Body of pancreas (tissue), 4 donors: Measurements from ENCODE around the gene POU2F2. TPM values are rescaled to one million over a fixed set of nuclear protein-coding genes. Genes with fewer than 3 reads are reported as not detected.

Experiments used
- ATAC-seq: fragments of 150-250 bp; one replicate; pipeline ENCODE4 v1.9.1; 2016
- DNase-seq, 4 donors: peaks; one replicate each; pipeline ENCODE4 v3.0.0-alpha.2; 2019
- H3K27ac ChIP-seq, 4 donors: fragments of 200-600 bp; sonication (generic); 1 replicate in 3 of 4; 2 replicates in 1 of 4; pipeline versions ENCODE4 v1.5.1 to v1.6.1; 2016 to 2019; ENCODE audit warnings: mild to moderate bottlenecking in 1 of 4, mixed read lengths in 1 of 4, moderate library complexity in 1 of 4
- H3K27me3 ChIP-seq, 2 donors: fragments of 200-600 bp; sonication (generic); one replicate each; pipeline ENCODE4 v1.6.0; 2016; ENCODE audit warnings: mild to moderate bottlenecking in 1 of 2
- H3K36me3 ChIP-seq, 2 donors: fragments of 200-600 bp; sonication (generic); replicated peaks in 1 of 2; 2 replicates each; pipeline ENCODE4 v1.5.1; 2016; ENCODE audit warnings: low read depth in 2 of 2; ENCODE audit not compliant: insufficient read depth in 1 of 2
- H3K4me1 ChIP-seq: fragments of 200-600 bp; sonication (generic); one replicate; pipeline ENCODE4 v1.6.0; 2016
- H3K4me3 ChIP-seq, 2 donors: fragments of 200-600 bp; sonication (generic); 1 replicate in 1 of 2; 2 replicates in 1 of 2; pipeline ENCODE4 v1.5.1; 2016 to 2019
- H3K9me3 ChIP-seq, 3 donors: fragments of 200-600 bp; sonication (generic); 1 replicate in 2 of 3; 2 replicates in 1 of 3; pipeline ENCODE4 v1.5.1; 2016
- CTCF ChIP-seq, 7 experiments: fragments of 450-650 bp in 4 of 7; fragments of 200-600 bp in 3 of 7; sonication (generic) in 3 of 7; IDR thresholded peaks; one replicate each; pipeline ENCODE4 v1.5.1; 2016 to 2019; ENCODE audit warnings: antibody characterized with exemption in 7 of 7
- POLR2A ChIP-seq, 3 donors: fragments of 450-650 bp; IDR thresholded peaks; one replicate each; pipeline ENCODE4 v1.6.1; 2016; ENCODE audit warnings: antibody characterized with exemption in 3 of 3, mild to moderate bottlenecking in 2 of 3
- WGBS, 2 donors: methylation state at CpG; one replicate each; pipeline ENCODE4 v1.1.5; 2017; 5-methylcytosine and 5-hydroxymethylcytosine counted together
- intact Hi-C: fragments of 100-400 bp; cut with DNase I; formaldehyde crosslinking; loops from one replicate; pipeline ENCODE4 v1.15.1; 2023
- total RNA-seq, 2 donors: library from RNA; depleted of rRNA; stranded (reverse); fragments of >200 nt; gene quantifications; one replicate each; pipeline ENCODE4 v1.1.0, GENCODE V29; 2016

POU2F2 gene
- total RNA-seq, 2 donors from 2014 or later = under 0.01 to 1.6 TPM

- H3K27ac ChIP-seq = no peak overlapping the region
- no peak overlapping the region for H3K4me3 ChIP-seq
- H3K4me1 ChIP-seq = peaks cover 2% of the 10 kb centered on the region
- H3K27me3 ChIP-seq = no peaks in the 10 kb centered on the region
- intact Hi-C loops = no loop called here
- WGBS, 2 donors = 36 to 88% methylated on average over 2 to 5 of the region's 5 CpGs
- DNase-seq = peak in 2 of 4 donors; percentile 36 to 53
- ATAC-seq = peak; percentile 27
- no peaks in the 10 kb centered on the region for H3K9me3 ChIP-seq
- TF ChIP-seq POLR2A (IDR thresholded peaks at IDR 0.05) = no peak
- peak in 5 of 7 experiments; percentile 11 to 29 (median 22) for TF ChIP-seq CTCF (IDR thresholded peaks at IDR 0.05)
- no peaks in the 10 kb centered on the region for H3K36me3 ChIP-seq
Observed at GRCh38 chr19:42092350-42092749, 39.9 kb downstream of the POU2F2 start.

GRCh38 chr19:42091742-42092141 lies 40.5 kb downstream of the POU2F2 start:
- no peak for ATAC-seq
- intact Hi-C loops = no loop called here
- Histone ChIP-seq H3K27me3 (no peaks in the 10 kb centered on the region), H3K36me3 (no peaks in the 10 kb centered on the region), H3K9me3 (no peaks in the 10 kb centered on the region), H3K4me1 (no peaks in the 10 kb centered on the region), H3K27ac (no peak overlapping the region), H3K4me3 (no peak overlapping the region)
- WGBS, 2 donors = 62 to 71% methylated on average over 10 of the region's 10 CpGs
- TF ChIP-seq CTCF (IDR thresholded peaks at IDR 0.05) = no peak
- TF ChIP-seq POLR2A (IDR thresholded peaks at IDR 0.05) = no peak
- DNase-seq = no peak

- H3K27me3 ChIP-seq = no peaks in the 10 kb centered on the region
- H3K9me3 ChIP-seq = no peaks in the 10 kb centered on the region
- intact Hi-C loops = no loop called here
- DNase-seq (no peak), ATAC-seq (no peak)
- H3K4me3 ChIP-seq = no peak overlapping the region
- H3K4me1 ChIP-seq = no peaks in the 10 kb centered on the region
- 82% methylated on average over 12 of the region's 13 CpGs; no CpG with 5 or more reads in 1 of the 2 donors for WGBS, 2 donors
- no peak overlapping the region for H3K27ac ChIP-seq
- no peaks in the 10 kb centered on the region for H3K36me3 ChIP-seq
- no peak for TF ChIP-seq POLR2A (IDR thresholded peaks at IDR 0.05)
- TF ChIP-seq CTCF (IDR thresholded peaks at IDR 0.05) = no peak
Observed at GRCh38 chr19:42091300-42091699, 40.9 kb downstream of the POU2F2 start.

- H3K36me3 ChIP-seq = no peaks in the 10 kb centered on the region
- no peaks in the 10 kb centered on the region for H3K27me3 ChIP-seq
- no peak overlapping the region for H3K4me3 ChIP-seq
- TF ChIP-seq POLR2A (IDR thresholded peaks at IDR 0.05) (no peak), CTCF (IDR thresholded peaks at IDR 0.05) (no peak)
- intact Hi-C loops = no loop called here
- DNase-seq = no peak
- ATAC-seq = no peak
- H3K4me1 ChIP-seq = no peaks in the 10 kb centered on the region
- no peaks in the 10 kb centered on the region for H3K9me3 ChIP-seq
- H3K27ac ChIP-seq = no peak overlapping the region
- 57 to 66% methylated on average over 9 of the region's 9 CpGs for WGBS, 2 donors
Observed at GRCh38 chr19:42090672-42091071, 41.6 kb downstream of the POU2F2 start.

- no peaks in the 10 kb centered on the region for H3K9me3 ChIP-seq
Observed at GRCh38 chr19:42089772-42090171, 42.5 kb downstream of the POU2F2 start.

More at GRCh38 chr19:42089772-42090171, 42.5 kb downstream of the POU2F2 start:
- no peaks in the 10 kb centered on the region for H3K36me3 ChIP-seq
- no peaks in the 10 kb centered on the region for H3K27me3 ChIP-seq
- H3K4me1 ChIP-seq = no peaks in the 10 kb centered on the region
- no peak overlapping the region for H3K4me3 ChIP-seq
- H3K27ac ChIP-seq = no peak overlapping the region
- ATAC-seq = no peak
- no peak for DNase-seq
- intact Hi-C loops = no loop called here
- TF ChIP-seq CTCF (IDR thresholded peaks at IDR 0.05) (no peak), POLR2A (IDR thresholded peaks at IDR 0.05) (no peak)
- WGBS, 2 donors = 78 to 85% methylated on average over 13 of the region's 13 CpGs
